ENCODE measurements around the gene PCDHB16.

The PCDHB16 gene

GRCh38 chr5:141234109-141234667 lies 52.0 kb downstream of the PCDHB16 start:
- no peak for DNase-seq
